HG02610 (cell line): ENCODE results near the gene RCSD1.

Experiments
- ATAC-seq: cut with Tn5 transposase; IDR thresholded peaks from one replicate; pipeline ENCODE4 v1.9.1; 2021; ENCODE audit warnings: mild to moderate bottlenecking, moderate library complexity; ENCODE audit not compliant: unreplicated experiment

RCSD1 gene

DNA sequence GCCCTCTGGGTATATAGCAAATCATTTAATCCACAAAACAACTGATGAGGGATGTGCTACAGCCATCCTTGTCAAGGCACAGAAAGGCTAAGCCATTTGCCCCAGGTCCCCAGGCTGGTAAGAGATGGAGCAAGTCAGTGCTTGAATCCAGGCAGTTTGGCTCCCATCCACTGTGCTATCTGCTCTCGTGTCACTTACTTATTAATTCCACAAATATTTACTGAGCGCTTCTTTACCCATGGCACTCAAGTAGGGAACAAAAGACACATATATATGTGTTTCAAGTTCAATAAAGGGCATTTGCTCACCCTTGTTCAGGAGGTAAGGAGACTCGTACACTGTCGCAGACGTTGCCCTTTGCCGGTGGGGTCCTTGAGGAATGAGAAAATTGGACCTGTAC lies 53.2 kb downstream of the RCSD1 start:
- no peak for ATAC-seq

DNA sequence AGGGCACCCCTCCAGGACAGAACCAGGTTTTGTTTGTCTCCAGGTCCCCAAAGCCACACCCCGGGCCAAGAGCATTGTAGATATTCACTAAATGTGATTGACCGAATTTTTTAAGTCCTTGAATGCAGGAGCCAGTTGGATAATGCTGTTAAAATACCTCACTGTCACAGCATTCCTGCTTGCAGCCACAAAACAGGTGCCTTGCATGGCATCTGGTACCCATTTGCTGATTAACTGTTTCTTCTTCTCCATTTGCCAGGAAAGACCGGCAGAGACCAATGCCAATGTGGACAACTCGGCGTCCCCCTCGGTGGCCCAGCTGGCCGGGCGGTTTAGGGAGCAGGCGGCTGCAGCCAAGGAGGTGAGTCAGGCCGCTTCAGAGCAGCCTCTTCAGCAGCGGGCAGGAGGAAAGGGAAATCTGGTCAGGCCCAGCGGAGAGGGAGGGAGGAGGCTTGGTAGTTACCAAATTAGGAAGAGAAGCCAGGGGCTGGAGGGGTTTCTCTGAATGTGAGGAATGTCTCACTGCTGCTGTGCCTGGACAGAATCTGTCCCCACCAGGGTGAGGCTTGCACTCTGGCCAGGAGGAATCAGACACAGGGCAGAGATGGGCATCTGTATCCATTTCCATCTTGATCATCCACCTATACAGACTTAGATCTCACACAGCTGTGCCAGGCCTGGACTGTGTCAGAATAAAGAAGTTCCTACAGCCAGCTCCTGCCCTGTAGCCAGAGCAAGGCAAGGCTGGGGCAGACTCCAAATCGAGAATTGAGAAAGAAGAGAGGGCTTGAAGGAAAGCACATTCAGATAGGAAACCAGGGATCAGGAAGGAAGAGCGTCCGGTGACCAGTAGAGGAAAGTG lies 53.8 kb downstream of the RCSD1 start:
- ATAC-seq, result no peak

DNA sequence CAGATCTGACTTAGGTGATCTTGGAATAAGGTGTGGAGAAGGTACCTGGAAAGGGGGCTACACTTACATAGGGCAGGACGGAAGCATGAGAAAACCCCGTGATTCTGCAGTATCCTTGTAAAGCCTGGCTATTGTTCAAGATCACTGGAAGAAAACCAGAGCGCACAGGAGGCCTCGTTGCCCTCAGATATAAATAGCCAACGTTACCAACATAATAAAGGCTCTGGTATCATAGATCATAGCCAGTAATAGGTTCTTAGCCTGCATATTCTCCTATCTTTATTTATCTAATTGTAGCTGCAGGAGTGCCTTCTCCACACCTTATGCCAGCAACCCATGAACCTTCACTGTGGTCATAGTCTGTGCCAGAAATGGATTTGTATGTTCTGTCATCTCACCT lies 55.8 kb downstream of the RCSD1 start:
- ATAC-seq, result no peak

- no peak for ATAC-seq
Measured at GRCh38 chr1:167687919-167688519, 58.0 kb downstream of the RCSD1 start.

DNA sequence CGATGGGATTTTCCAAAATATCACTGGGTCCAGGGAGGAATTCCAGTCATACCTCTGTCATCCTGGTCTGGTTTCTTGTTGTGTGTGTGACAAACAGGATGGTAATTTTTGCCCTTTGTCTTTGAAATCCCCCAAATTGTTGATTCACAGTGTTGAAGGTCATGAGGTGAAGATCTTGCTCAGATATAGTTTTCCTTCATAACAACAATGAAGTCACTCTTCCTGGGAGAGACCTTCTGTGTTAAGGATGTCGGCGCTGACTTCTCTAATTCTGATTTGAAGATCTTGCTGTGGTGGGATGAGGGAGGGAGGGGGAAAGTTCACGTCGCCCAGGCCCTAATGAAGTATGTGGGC lies 59.5 kb downstream of the RCSD1 start:
- ATAC-seq, result no peak

DNA sequence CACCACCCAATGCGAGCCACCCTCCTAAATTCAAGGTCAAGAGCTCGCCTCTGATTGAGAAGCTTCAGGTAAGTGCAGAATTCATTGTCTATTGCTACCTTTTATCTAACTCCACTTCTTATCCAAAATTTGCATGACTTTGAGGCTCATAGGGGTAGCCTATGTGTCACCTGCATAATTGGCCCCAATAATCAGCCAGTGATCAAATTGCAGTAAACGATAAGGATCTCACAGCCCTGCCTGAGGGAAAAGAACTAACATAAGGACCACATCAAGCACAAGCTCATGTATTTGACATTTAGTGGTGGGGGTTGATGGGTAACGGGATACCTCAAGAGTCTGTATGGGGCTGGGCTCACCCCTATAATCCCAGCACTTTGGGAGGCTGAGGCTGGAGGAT lies 60.0 kb downstream of the RCSD1 start:
- ATAC-seq, result no peak

- no peak for ATAC-seq
Measured at GRCh38 chr1:167693425-167694045, 63.5 kb downstream of the RCSD1 start.

- ATAC-seq, result no peak
Measured at GRCh38 chr1:167694691-167695090, 64.7 kb downstream of the RCSD1 start.

- ATAC-seq, result no peak
Measured at GRCh38 chr1:167695147-167695546, 65.1 kb downstream of the RCSD1 start.

DNA sequence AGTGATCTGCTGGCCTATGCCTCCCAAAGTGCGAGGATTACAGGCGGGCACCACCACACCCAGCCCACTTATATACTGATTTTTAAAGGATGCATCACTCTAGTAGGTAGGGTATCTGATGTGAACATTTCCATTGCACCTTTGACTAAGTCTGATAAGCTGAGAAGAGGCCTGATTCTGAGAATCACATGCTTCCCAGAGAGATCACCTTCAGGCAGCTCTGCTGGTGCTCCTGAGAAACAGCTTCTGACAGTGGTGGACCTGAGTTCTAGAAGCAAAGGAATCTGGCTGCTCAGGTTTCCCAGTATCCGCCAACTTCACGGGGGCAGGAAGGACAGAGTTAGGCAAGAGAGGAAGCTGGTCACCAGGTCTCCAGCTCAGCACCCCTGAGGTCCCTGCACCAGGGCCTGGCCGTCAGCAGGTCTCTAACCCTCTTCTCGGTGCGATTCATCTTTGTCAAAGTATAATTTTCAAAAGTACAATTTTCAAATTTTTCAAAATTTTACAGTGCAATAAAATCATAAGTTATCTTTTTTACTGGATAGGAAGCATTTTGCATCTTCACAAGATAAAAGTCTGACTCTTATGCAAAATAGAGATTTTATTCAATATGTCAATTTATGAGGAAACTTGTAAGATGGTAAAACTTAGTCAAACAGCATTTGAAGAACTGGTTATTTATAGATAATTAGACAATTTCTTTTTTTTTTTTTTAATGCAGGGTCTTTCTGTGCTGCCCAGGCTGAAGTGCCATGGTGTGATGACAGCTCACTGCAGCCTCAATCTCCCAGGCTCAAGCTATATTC lies 65.9 kb downstream of the RCSD1 start:
- no peak for ATAC-seq

GRCh38 chr1:167697667-167698141 lies 67.7 kb downstream of the RCSD1 start:
- ATAC-seq, result no peak

GRCh38 chr1:167698313-167698712 lies 68.3 kb downstream of the RCSD1 start:
- no peak for ATAC-seq

- ATAC-seq, result no peak
Measured at GRCh38 chr1:167701510-167701909, 71.5 kb downstream of the RCSD1 start.

- no peak for ATAC-seq
Measured at GRCh38 chr1:167703557-167703956, 73.5 kb downstream of the RCSD1 start.

DNA sequence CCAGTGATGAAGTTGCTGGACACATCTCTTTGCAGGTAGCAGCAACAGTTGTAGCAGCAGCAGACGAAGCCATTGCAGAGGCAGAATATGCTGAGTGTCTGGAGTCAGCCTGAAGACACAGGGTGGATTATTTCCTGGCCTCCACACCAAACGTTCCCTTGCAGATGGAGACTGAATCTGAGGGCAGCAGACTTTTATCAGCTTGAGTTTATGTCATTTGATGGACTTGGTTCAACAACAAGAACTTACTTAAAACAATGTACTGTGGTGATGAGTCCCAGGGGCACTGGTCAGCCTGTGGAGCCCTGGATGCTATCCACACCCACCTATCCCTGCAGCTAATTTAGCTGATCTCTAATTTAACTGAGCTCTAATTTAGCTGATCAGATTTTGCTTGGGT lies 74.7 kb downstream of the RCSD1 start:
- ATAC-seq, result no peak

- no peak for ATAC-seq
Measured at GRCh38 chr1:167705250-167705649, 75.2 kb downstream of the RCSD1 start.

DNA sequence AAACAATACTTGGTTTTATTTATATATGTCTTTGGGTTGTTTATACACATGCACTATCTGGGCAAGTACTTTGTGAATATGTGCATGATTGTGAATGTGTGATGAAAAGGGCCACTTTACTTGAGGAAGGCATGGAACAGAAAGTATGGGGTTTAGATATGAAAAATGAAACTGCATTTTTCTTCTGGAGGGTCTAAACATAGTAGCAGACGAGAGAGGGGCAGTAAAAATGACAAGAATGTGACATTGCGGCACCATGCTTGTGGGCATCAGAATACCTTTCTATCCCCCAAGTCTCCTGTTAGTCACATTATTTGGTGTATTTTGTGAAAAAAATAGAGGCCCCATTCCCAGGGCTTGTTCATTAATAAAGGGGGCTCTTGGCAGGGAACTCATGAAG lies 76.3 kb downstream of the RCSD1 start:
- no peak for ATAC-seq

GRCh38 chr1:167706931-167707877 lies 77.2 kb downstream of the RCSD1 start:
- ATAC-seq, result peak; percentile 53

GRCh38 chr1:167707942-167708341 lies 77.9 kb downstream of the RCSD1 start:
- ATAC-seq, result no peak

GRCh38 chr1:167708940-167709389 lies 78.9 kb downstream of the RCSD1 start:
- ATAC-seq, result peak; percentile 58
